ENCODE results near the gene BSDC1.

The BSDC1 gene

GRCh38 chr1:32393136-32393535 is 1.1 kb downstream of the BSDC1 start:
- TF ChIP-seq, protein P1, sequence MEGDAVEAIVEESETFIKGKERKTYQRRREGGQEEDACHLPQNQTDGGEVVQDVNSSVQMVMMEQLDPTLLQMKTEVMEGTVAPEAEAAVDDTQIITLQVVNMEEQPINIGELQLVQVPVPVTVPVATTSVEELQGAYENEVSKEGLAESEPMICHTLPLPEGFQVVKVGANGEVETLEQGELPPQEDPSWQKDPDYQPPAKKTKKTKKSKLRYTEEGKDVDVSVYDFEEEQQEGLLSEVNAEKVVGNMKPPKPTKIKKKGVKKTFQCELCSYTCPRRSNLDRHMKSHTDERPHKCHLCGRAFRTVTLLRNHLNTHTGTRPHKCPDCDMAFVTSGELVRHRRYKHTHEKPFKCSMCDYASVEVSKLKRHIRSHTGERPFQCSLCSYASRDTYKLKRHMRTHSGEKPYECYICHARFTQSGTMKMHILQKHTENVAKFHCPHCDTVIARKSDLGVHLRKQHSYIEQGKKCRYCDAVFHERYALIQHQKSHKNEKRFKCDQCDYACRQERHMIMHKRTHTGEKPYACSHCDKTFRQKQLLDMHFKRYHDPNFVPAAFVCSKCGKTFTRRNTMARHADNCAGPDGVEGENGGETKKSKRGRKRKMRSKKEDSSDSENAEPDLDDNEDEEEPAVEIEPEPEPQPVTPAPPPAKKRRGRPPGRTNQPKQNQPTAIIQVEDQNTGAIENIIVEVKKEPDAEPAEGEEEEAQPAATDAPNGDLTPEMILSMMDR (IDR thresholded peaks at IDR 0.05; ENCODE audit: extremely low read depth, insufficient read depth, missing control alignments): no peak
- DNase-seq (ENCODE audit: low spot score): no peak
- in situ Hi-C loops (cut with MboI; ENCODE audit: low pct_unique_long_range_greater_than_20kb, low sequenced_read_pairs, unreplicated experiment): no loop called here

DNA sequence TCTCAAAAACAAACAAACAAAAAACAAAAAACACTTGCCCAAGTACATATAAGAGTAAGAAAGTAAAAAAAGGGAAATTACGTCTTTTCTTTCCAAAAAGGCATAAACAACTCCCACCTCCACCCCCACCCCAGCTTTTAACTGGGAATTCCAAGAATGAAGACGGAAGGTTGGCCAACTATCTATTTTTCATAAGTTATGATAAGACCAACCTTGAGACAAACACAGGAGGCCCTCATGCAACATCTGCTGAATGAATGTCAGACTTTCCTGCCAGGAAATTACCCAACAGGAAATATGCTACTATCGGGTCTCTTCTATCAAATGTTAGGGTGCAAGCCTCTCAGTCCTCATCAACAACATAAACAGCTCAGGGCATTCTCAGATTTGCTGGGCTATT is 1.9 kb downstream of the BSDC1 start:
- in situ Hi-C loops (cut with MboI; ENCODE audit: low pct_unique_long_range_greater_than_20kb, low sequenced_read_pairs, unreplicated experiment): no loop called here

GRCh38 chr1:32390904-32391870 is 3.1 kb downstream of the BSDC1 start:
- in situ Hi-C loops (cut with MboI; ENCODE audit: low pct_unique_long_range_greater_than_20kb, low sequenced_read_pairs, unreplicated experiment): no loop called here
- TF ChIP-seq, protein P1 (IDR thresholded peaks at IDR 0.05; ENCODE audit: extremely low read depth, insufficient read depth, missing control alignments): no peak
- no peak for DNase-seq (ENCODE audit: low spot score)

More for the DNA sequence above, 1.9 kb downstream of the BSDC1 start:
- DNase-seq (ENCODE audit: low spot score): no peak
- TF ChIP-seq, protein P1 (IDR thresholded peaks at IDR 0.05; ENCODE audit: extremely low read depth, insufficient read depth, missing control alignments): no peak

DNA sequence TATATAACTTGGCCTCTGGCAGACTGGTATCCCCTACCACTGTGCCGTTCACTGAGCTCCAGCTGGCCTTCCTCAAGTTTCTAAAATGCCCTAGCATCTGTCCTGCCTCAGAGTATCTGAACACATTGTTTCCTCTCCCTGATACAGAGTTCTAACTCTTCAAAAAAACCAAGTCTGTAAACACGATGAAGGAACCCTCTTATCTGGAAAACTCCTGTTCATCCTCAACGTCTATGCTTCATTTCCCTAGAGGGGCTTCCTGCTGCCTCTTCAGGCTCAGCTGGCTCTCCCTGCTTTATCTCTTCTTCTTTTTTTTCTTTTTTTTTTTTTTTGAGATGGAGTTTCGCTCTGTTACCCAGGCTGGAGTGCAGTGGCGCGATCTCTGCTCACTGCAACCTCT is 5.6 kb downstream of the BSDC1 start:
- TF ChIP-seq, protein P1 (IDR thresholded peaks at IDR 0.05; ENCODE audit: extremely low read depth, insufficient read depth, missing control alignments): no peak
- in situ Hi-C loops (cut with MboI; ENCODE audit: low pct_unique_long_range_greater_than_20kb, low sequenced_read_pairs, unreplicated experiment): no loop called here
- DNase-seq (ENCODE audit: low spot score): no peak

GRCh38 chr1:32386676-32387392 is 7.4 kb downstream of the BSDC1 start:
- in situ Hi-C loops (cut with MboI; ENCODE audit: low pct_unique_long_range_greater_than_20kb, low sequenced_read_pairs, unreplicated experiment): no loop called here
- TF ChIP-seq, protein P1 (IDR thresholded peaks at IDR 0.05; ENCODE audit: extremely low read depth, insufficient read depth, missing control alignments): no peak
- DNase-seq (ENCODE audit: low spot score): no peak

- no peak for DNase-seq (ENCODE audit: low spot score)
- in situ Hi-C loops (cut with MboI; ENCODE audit: low pct_unique_long_range_greater_than_20kb, low sequenced_read_pairs, unreplicated experiment): no loop called here
- TF ChIP-seq, protein P1 (IDR thresholded peaks at IDR 0.05; ENCODE audit: extremely low read depth, insufficient read depth, missing control alignments): no peak
These were observed 14.2 kb downstream of the BSDC1 start for GRCh38 chr1:32380057-32380456.
